GM10248 (cell line): ENCODE data around the gene AOPEP.

ENCODE experiments used
- CTCF ChIA-PET: fragments of 300-600 bp; sonication (Branson Sonifier 250); formaldehyde crosslinking; extraction: SDS; loops from one replicate; lab custom pipeline; 2021; ENCODE audit warnings: antibody characterized with exemption; lab: Yijun Ruan, JAX
- POLR2A ChIA-PET: fragments of 350-650 bp; sonication (Branson Sonifier 250); formaldehyde crosslinking; extraction: SDS; loops from one replicate; lab custom pipeline; 2020; ENCODE audit warnings: antibody characterized with exemption; lab: Yijun Ruan, JAX
- DNase-seq: peaks from one replicate; pipeline ENCODE4 v3.0.0; 2012; ENCODE audit errors: extremely low spot score
- TF ChIP-seq, protein P1 (sequence below): IDR thresholded peaks from 2 replicates; pipeline ENCODE4 v1.5.1; 2012; ENCODE audit warnings: mild to moderate bottlenecking, low read depth; ENCODE audit errors: extremely low read depth, missing control alignments, control extremely low read depth

AOPEP gene

DNA sequence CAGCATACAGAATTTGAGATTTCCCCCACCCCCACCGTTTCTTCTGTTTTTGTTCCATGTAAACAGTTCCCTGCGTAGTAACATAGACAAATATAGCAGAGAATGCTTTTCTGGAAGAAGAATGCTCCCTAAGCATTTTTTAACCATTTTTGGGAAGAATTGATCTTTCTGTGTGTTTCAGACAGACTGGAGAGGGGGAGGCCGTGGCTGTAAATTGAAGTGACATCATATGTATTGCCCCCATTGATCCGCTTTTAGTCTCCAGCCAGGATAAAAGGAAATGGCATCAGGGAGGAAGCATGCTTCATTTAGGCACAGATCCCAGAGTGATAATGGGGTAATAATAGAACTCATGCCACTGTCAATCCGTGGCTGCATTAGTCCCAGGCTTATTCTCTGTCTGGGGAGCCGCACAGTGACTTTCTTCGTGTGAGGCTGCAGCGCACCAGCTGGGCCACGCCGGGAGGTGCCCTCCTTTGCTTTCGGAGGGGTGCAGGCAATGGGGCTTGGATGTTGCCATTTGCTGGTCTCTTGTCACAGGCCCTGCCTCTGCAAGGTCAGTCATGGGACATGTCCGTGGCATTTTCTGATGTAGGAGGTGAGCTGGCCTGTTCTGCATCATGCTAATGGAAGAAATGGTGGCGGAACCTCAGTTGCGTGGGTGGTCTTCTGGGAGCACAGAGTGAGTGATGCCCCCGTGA is 329.5 kb downstream of the AOPEP start:
- ChIA-PET POLR2A (no interaction called here), CTCF (interaction anchor here (1.3 to 2.1 kb wide), 3 partner anchors 13 to 374 kb away, joined by 3 to 7 read pairs (median 4); no protein-coding TSS in a partner anchor)
- no peak for DNase-seq
- TF ChIP-seq, protein P1, sequence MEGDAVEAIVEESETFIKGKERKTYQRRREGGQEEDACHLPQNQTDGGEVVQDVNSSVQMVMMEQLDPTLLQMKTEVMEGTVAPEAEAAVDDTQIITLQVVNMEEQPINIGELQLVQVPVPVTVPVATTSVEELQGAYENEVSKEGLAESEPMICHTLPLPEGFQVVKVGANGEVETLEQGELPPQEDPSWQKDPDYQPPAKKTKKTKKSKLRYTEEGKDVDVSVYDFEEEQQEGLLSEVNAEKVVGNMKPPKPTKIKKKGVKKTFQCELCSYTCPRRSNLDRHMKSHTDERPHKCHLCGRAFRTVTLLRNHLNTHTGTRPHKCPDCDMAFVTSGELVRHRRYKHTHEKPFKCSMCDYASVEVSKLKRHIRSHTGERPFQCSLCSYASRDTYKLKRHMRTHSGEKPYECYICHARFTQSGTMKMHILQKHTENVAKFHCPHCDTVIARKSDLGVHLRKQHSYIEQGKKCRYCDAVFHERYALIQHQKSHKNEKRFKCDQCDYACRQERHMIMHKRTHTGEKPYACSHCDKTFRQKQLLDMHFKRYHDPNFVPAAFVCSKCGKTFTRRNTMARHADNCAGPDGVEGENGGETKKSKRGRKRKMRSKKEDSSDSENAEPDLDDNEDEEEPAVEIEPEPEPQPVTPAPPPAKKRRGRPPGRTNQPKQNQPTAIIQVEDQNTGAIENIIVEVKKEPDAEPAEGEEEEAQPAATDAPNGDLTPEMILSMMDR = no peak

DNA sequence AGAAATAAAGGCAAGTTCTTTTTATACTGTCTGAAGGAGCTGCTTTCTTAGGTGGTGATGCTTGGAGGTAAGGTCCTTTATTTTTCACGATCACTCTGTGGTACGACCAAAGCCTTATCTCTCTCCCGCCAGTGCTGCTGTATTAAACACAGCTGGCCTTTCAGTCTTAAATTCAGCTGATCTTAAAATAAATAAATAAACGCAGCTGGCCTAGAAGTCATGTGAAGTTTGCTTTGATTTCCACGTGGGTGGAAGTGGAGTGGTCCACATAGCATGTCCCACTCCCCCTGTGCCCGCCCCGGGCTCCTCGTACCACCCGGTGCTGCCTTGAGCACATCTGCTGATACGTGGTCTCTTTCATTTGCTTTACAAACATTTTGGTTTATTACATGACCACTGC is 330.6 kb downstream of the AOPEP start:
- CTCF ChIA-PET = interaction anchor here (1.1 to 2.1 kb wide), 4 partner anchors 14 to 376 kb away, joined by 3 to 7 read pairs (median 4); no protein-coding TSS in a partner anchor
- TF ChIP-seq, protein P1 = no peak
- POLR2A ChIA-PET = no interaction called here
- DNase-seq = no peak

DNA sequence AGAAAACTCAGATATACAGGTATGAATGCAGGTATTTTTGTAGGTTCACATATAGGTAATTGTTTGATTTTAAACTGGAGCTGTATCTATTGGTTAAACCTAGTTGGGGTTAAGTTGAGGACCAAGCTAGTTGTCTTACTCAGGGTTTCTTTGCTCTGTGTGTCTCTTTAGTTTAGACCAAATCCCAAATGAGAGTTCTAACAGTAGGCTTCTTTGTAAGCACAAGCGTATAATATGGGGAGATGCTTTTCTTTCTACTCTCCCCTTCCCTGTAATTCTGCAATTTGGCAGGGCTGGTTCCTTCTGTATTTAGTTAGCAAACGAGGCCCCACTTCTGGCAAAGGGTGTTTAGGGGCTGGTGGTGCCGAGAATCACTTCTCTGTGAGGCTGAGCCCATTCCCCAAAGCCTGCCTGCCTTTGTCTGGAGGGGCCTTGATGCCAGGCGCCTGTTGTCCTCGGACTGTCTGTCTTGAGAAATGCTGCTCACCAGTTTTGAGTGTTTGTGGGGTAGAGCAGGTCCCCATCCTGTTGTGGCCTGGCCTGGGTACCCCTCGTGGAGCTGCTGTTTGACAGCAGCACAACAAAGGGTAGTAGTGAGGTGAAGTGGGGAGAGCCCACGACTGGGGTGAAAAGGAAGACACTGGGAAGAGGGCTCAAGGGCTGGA is 331.8 kb downstream of the AOPEP start:
- DNase-seq = no peak
- ChIA-PET POLR2A (no interaction called here), CTCF (interaction anchor here (1.1 to 2.1 kb wide), 2 partner anchors 16 to 73 kb away, joined by 3 to 7 read pairs; no protein-coding TSS in a partner anchor)
- TF ChIP-seq, protein P1 = no peak

DNA sequence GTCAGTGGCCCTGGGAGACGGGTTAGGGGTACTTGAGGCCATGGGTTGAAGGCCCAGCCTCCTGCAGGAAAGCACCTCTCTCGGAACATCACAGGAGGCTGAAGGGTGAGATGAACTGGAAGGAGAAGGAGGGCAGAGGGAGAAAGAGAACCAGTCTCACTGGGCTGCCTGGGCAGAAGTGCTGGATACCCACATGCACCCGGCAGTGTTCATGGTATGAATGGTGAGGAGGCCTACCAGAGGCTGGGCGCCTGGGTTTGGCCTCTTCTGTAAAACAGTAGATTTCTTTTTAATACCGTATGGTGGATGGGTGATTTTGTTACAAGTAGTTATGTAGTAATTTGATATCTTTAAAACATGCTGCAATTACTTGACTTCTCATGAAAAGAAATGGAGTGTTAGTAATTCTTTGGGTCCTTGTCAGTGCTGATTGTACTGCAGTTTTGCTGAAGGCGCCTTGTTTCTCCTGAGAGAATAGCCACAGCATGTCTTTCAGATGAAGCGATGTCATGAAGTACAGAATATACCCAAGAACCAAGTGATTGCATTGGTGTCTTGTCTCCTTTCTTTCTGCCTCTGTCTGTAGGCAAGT is 332.4 kb downstream of the AOPEP start:
- TF ChIP-seq, protein P1 = no peak
- ChIA-PET CTCF (no interaction called here), POLR2A (no interaction called here)
- no peak for DNase-seq

DNA sequence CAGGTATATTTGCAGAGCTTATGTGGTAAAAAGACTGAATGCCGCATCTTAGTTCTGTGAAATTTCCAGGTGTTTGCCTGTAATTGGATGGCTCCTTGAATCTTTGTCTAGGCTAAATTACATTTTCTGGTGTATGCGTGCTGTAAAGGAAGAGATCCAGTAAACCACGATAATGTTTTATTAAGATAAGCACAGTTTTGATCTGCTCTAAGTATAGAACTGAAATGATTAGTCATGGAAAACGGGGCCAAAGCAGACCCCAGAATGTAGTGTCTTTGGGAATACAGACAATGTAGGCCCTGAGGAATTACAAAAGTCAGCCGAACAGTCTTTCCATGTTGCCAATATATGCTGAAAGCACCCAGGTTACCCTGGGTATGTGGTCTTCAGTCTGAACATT is 333.7 kb downstream of the AOPEP start:
- TF ChIP-seq, protein P1 = no peak
- no peak for DNase-seq
- POLR2A ChIA-PET = no interaction called here
- CTCF ChIA-PET = no interaction called here

DNA sequence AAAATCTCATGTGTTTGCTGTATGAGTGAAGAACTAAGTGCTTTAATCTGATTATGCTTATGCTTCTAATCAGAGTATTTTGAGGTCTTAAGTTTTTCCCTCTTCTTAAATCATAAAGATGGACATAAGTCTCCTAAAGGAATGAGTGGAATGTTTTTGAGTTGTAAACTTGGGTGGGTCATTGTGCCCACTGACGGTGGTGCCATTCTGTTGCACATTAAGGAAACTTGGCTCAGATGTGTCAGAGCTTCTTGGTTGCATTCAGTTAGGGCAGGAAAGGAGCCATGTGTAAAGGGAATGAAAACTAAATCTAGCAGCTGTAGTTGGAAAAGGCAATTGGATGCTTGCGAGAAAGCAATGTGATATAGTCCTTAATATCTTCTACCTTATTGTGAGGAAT is 334.4 kb downstream of the AOPEP start:
- ChIA-PET CTCF (interaction anchor here (1.2 kb wide), 1 partner anchor 17 kb away, joined by 3 read pairs; no protein-coding TSS in a partner anchor), POLR2A (no interaction called here)
- TF ChIP-seq, protein P1 = no peak
- no peak for DNase-seq
